Pancreas (tissue), 10 donors: ENCODE measurements around the gene SCAMP5. TPM values are rescaled to one million over a fixed set of nuclear protein-coding genes. Genes with fewer than 3 reads are reported as not detected.

Experiments used
- ATAC-seq, 4 donors: fragments of 200-7000 bp; cut with Tn5 transposase; one replicate each; pipeline versions ENCODE4 v1.8.0 to v1.9.1; 2020; ENCODE audit warnings: mild to moderate bottlenecking in 4 of 4, moderate library complexity in 4 of 4
- DNase-seq, 6 donors: peaks; one replicate each; pipeline ENCODE4 v3.0.0-alpha.2; 2020
- FAIRE-seq: peaks from 2 replicates; lab custom pipeline; 2012; peaks lifted over from hg19 to GRCh38; lab: Jason Lieb, UNC
- H3K27ac ChIP-seq, 4 donors: fragments of 200-600 bp; sonication (generic); 1 replicate in 3 of 4; 2 replicates in 1 of 4; pipeline versions ENCODE4 v1.5.0 to v1.8.0; 2020
- H3K27me3 ChIP-seq, 4 donors: fragments of 200-600 bp; one replicate each; pipeline ENCODE4 v1.8.0; 2021
- H3K36me3 ChIP-seq, 3 donors: fragments of 200-600 bp; sonication (generic) in 1 of 3; one replicate each; pipeline versions ENCODE4 v1.5.0 to v1.8.0; 2020 to 2021
- H3K4me1 ChIP-seq, 3 donors: fragments of 200-600 bp; one replicate each; pipeline ENCODE4 v1.8.0; 2021
- H3K4me3 ChIP-seq, 4 donors: fragments of 200-600 bp; sonication (generic) in 2 of 4; one replicate each; pipeline versions ENCODE4 v1.5.0 to v1.8.0; 2020 to 2021
- H3K9me3 ChIP-seq, 4 donors: fragments of 200-600 bp; one replicate each; pipeline ENCODE4 v1.8.0; 2021
- WGBS, 2 donors: extraction: QIAGEN DNeasy Blood & Tissue Kit; methylation state at CpG; one replicate each; pipeline ENCODE4 v1.1.7; 2013; 5-methylcytosine and 5-hydroxymethylcytosine counted together
- intact Hi-C, 3 donors: fragments of 100-400 bp; cut with DNase I; formaldehyde crosslinking; loops; one replicate each; pipeline versions ENCODE4 v1.11.1 to v1.14.2; 2022
- polyA plus RNA-seq, 2 donors: library from polyadenylated mRNA; stranded (reverse); fragments of 200-250 nt; gene quantifications; one replicate each; pipeline ENCODE4 v1.2.3, GENCODE V29; 2013
- total RNA-seq, 6 donors: library from RNA; stranded (reverse); fragmentation: NEBNext Ultra II Directional in 4 of 6; extraction: Animal tissue kit (Norgen Biotek cat#: 25700) in 4 of 6; gene quantifications; one replicate each; pipeline versions ENCODE4 v1.2.1 to v1.2.4, GENCODE V29; 2021 to 2023
- TF ChIP-seq, protein P1 (sequence below), 4 donors: fragments of 200-600 bp; sonication (generic) in 3 of 4; IDR thresholded peaks; one replicate each; pipeline versions ENCODE4 v1.5.0 to v1.8.0; 2021; ENCODE audit warnings: antibody characterized with exemption in 4 of 4
- donor health status: healthy with polysubstance abuse.
- donor health status: DM: no; HTN: no; CAD: no; lungs with moderate emphysema.
- donor health status: DM: no; HTN: no; CAD: no.
- donor health status: control.
- donor health status: control.
- donor health status: Bipolar disorder and iron deficiency.
- donor health status: DM: yes; HTN: yes; CAD: no.
- donor health status: DM: no; HTN: no; CAD: no.
- donor health status: DM: no; HTN: no; CAD: no.
- donor health status: DM: yes; HTN: yes; CAD: no.

Gene SCAMP5
- total and polyA plus RNA-seq, 8 donors: 24.5 to 59.2 (median 38.8) TPM

DNA sequence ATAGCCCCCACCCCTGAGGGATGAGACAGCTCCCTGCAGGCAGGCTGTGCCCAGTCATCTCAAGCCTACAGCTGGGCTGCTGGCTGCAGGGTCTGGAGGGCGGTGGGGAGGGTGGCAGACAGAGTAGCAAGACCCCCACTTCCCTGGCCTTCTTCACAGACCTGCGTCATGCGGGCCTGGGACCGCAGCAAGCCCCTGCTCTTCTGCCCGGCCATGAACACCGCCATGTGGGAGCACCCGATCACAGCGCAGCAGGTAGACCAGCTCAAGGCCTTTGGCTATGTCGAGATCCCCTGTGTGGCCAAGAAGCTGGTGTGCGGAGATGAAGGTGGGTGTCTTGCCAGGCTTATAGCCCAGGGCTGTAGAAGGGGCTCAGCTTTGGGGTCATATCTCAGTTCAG, 53.0 kb downstream of the SCAMP5 start:
- intact Hi-C loops: no loop called here
- no peak for DNase-seq
- no peak for ATAC-seq
- TF ChIP-seq, protein P1, sequence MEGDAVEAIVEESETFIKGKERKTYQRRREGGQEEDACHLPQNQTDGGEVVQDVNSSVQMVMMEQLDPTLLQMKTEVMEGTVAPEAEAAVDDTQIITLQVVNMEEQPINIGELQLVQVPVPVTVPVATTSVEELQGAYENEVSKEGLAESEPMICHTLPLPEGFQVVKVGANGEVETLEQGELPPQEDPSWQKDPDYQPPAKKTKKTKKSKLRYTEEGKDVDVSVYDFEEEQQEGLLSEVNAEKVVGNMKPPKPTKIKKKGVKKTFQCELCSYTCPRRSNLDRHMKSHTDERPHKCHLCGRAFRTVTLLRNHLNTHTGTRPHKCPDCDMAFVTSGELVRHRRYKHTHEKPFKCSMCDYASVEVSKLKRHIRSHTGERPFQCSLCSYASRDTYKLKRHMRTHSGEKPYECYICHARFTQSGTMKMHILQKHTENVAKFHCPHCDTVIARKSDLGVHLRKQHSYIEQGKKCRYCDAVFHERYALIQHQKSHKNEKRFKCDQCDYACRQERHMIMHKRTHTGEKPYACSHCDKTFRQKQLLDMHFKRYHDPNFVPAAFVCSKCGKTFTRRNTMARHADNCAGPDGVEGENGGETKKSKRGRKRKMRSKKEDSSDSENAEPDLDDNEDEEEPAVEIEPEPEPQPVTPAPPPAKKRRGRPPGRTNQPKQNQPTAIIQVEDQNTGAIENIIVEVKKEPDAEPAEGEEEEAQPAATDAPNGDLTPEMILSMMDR (IDR thresholded peaks at IDR 0.05): no peak
- Histone ChIP-seq H3K9me3 (no peaks in the 10 kb centered on the region), H3K27ac (peak overlapping the region in 2 of 4 donors; percentile 50 to 79), H3K36me3 (no peaks in the 10 kb centered on the region), H3K27me3 (no peaks in the 10 kb centered on the region), H3K4me3 (no peak overlapping the region), H3K4me1 (peaks cover 33 to 53% (median 47%) of the 10 kb centered on the region in 3 donors)
- no peak for FAIRE-seq
- WGBS, 2 donors: 98 to 100% methylated on average over 10 of the region's 10 CpGs

- DNase-seq (peak; percentile 85 to 98 (median 93)), ATAC-seq (peak; percentile 75 to 85 (median 78)), FAIRE-seq (no peak)
- peaks cover 24 to 43% (median 37%) of the 10 kb centered on the region in 3 donors for H3K4me1 ChIP-seq
- H3K27ac ChIP-seq: peak overlapping the region; percentile 2 to 51 (median 45)
- no peaks in the 10 kb centered on the region for H3K36me3 ChIP-seq
- intact Hi-C loops: no loop called here
- TF ChIP-seq, protein P1 (IDR thresholded peaks at IDR 0.05): no peak
- H3K9me3 ChIP-seq: no peaks in the 10 kb centered on the region
- H3K27me3 ChIP-seq: no peaks in the 10 kb centered on the region
- H3K4me3 ChIP-seq: no peak overlapping the region
- 20 to 22% methylated on average over 11 of the region's 11 CpGs for WGBS, 2 donors
Observed at GRCh38 chr15:75049392-75049791, 54.0 kb downstream of the SCAMP5 start.

DNA sequence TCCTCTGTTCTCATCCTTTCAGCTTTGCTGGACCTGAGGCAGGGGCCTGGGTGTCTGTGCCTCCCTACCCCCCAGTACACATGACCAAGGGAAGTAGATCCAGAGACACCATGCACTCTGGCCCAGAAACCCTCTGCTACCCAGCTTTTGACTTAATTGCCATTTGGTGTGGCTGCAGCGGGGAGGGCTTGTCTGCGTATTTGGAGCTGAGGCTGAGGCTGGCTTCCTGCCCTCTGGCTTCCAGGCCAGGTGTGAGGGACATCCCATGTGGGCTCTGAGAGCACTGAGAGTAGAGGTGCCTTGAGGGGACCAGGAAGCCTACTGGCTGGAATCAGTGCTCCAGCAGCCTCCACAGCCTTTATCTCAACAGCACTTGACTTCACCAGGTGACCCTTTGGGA, 54.9 kb downstream of the SCAMP5 start:
- FAIRE-seq (no peak), ATAC-seq (no peak), DNase-seq (no peak)
- intact Hi-C loops: no loop called here
- WGBS, 2 donors: 96 to 100% methylated on average over 2 of the region's 2 CpGs
- H3K9me3 ChIP-seq: no peaks in the 10 kb centered on the region
- H3K4me1 ChIP-seq: peaks cover 21 to 38% (median 34%) of the 10 kb centered on the region in 3 donors
- no peaks in the 10 kb centered on the region for H3K36me3 ChIP-seq
- TF ChIP-seq, protein P1 (IDR thresholded peaks at IDR 0.05): no peak
- no peak overlapping the region for H3K4me3 ChIP-seq
- H3K27me3 ChIP-seq: no peaks in the 10 kb centered on the region
- H3K27ac ChIP-seq: no peak overlapping the region

- DNase-seq: no peak
Observed at GRCh38 chr15:75051191-75051608, 55.8 kb downstream of the SCAMP5 start.

DNA sequence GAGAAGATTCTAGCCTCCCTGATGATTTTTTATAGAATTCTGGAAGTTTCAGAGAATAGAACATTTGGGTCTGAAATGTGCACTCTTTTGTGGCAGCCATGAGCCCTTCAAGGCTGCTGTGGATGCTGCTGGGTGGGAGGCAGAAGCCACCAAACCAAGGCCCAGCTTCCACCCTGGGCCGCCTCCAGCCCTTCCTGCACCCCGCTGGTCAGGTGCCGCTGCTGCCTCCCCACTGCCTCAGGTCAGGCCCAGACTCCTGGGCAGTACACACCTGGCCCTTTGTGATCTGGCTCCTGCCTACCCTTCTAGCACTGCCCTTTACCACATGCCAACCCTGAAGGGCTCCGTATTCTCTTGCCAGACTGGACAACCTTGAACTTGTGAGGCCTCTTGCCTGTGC, 56.3 kb downstream of the SCAMP5 start:
- Histone ChIP-seq H3K4me1 (peaks cover 20 to 29% (median 29%) of the 10 kb centered on the region in 3 donors), H3K27me3 (no peaks in the 10 kb centered on the region), H3K9me3 (no peaks in the 10 kb centered on the region), H3K4me3 (no peak overlapping the region), H3K27ac (no peak overlapping the region), H3K36me3 (no peaks in the 10 kb centered on the region)
- 77 to 82% methylated on average over 4 of the region's 4 CpGs for WGBS, 2 donors
- intact Hi-C loops: no loop called here
- no peak for DNase-seq
- TF ChIP-seq, protein P1 (IDR thresholded peaks at IDR 0.05): no peak
- no peak for FAIRE-seq
- no peak for ATAC-seq

More at GRCh38 chr15:75051191-75051608, 55.8 kb downstream of the SCAMP5 start:
- peaks cover 21 to 34% (median 34%) of the 10 kb centered on the region in 3 donors for H3K4me1 ChIP-seq
- FAIRE-seq: no peak
- H3K27me3 ChIP-seq: no peaks in the 10 kb centered on the region
- no peak for ATAC-seq
- TF ChIP-seq, protein P1 (IDR thresholded peaks at IDR 0.05): no peak
- H3K36me3 ChIP-seq: no peaks in the 10 kb centered on the region
- intact Hi-C loops: no loop called here
- no peak overlapping the region for H3K4me3 ChIP-seq
- 90 to 94% methylated on average over 6 of the region's 6 CpGs for WGBS, 2 donors
- no peaks in the 10 kb centered on the region for H3K9me3 ChIP-seq
- no peak overlapping the region for H3K27ac ChIP-seq
